Stimulated activated CD4-positive, alpha-beta T cell treated with anti-CD3 and anti-CD28 coated beads, Interleukin-4, amount 100 ng/mL, for 48 hours (primary cell): ENCODE results near the gene OTOG.

ENCODE experiments used
- DNase-seq, 2 donors: peaks; one replicate each; pipeline ENCODE4 v3.0.0-alpha.2; 2020; ENCODE audit warnings: low read depth in 2 of 2

Gene OTOG

GRCh38 chr11:17651061-17651460, 104.0 kb downstream of the OTOG start:
- no peak for DNase-seq

- no peak for DNase-seq
Measured at GRCh38 chr11:17651681-17652080, 104.6 kb downstream of the OTOG start.

- no peak for DNase-seq
Measured at GRCh38 chr11:17652556-17652955, 105.5 kb downstream of the OTOG start.

- no peak for DNase-seq
Measured at GRCh38 chr11:17653611-17654010, 106.6 kb downstream of the OTOG start.

GRCh38 chr11:17655682-17656081, 108.6 kb downstream of the OTOG start:
- DNase-seq: no peak

- no peak for DNase-seq
Measured at GRCh38 chr11:17658211-17658610, 111.2 kb downstream of the OTOG start.

- no peak for DNase-seq
Measured at GRCh38 chr11:17668166-17668565, 121.1 kb downstream of the OTOG start.

GRCh38 chr11:17672469-17672868, 125.4 kb downstream of the OTOG start:
- DNase-seq: no peak

GRCh38 chr11:17673951-17674350, 126.9 kb downstream of the OTOG start:
- DNase-seq: no peak

GRCh38 chr11:17682848-17683247, 135.8 kb downstream of the OTOG start:
- no peak for DNase-seq

GRCh38 chr11:17683377-17684161, 136.5 kb downstream of the OTOG start:
- no peak for DNase-seq

GRCh38 chr11:17684550-17684949, 137.5 kb downstream of the OTOG start:
- DNase-seq: no peak

GRCh38 chr11:17686231-17686980, 139.3 kb downstream of the OTOG start:
- DNase-seq: no peak

GRCh38 chr11:17687946-17688670, 141.0 kb downstream of the OTOG start:
- DNase-seq: no peak

GRCh38 chr11:17691550-17691949, 144.5 kb downstream of the OTOG start:
- no peak for DNase-seq

- no peak for DNase-seq
Measured at GRCh38 chr11:17691976-17692375, 144.9 kb downstream of the OTOG start.

- DNase-seq: no peak
Measured at GRCh38 chr11:17692931-17693330, 145.9 kb downstream of the OTOG start.

- DNase-seq: no peak
Measured at GRCh38 chr11:17693531-17693930, 146.5 kb downstream of the OTOG start.

- DNase-seq: no peak
Measured at GRCh38 chr11:17694494-17695110, 147.5 kb downstream of the OTOG start.

- no peak for DNase-seq
Measured at GRCh38 chr11:17695454-17696441, 148.7 kb downstream of the OTOG start.

GRCh38 chr11:17696741-17697140, 149.7 kb downstream of the OTOG start:
- no peak for DNase-seq
